Osteocyte (in vitro differentiated cells): ENCODE data around the gene IGF1R. TPM values are rescaled to one million over a fixed set of nuclear protein-coding genes. Genes with fewer than 3 reads are reported as not detected.

Experiments
- DNase-seq: peaks from one replicate; pipeline ENCODE4 v3.0.0; 2021; ENCODE audit warnings: mixed read lengths; ENCODE audit not compliant: unreplicated experiment; ENCODE audit errors: extremely low spot score
- H3K27ac Mint-ChIP-seq: one replicate; pipeline ENCODE4 v1.8.0; 2021; ENCODE audit warnings: mild to moderate bottlenecking, mixed read lengths; ENCODE audit not compliant: unreplicated experiment
- H3K27me3 Mint-ChIP-seq: one replicate; pipeline ENCODE4 v1.8.0; 2021; ENCODE audit warnings: mixed read lengths; ENCODE audit not compliant: unreplicated experiment
- H3K36me3 Mint-ChIP-seq: one replicate; pipeline ENCODE4 v1.8.0; 2021; ENCODE audit warnings: mixed read lengths; ENCODE audit not compliant: unreplicated experiment
- H3K4me1 Mint-ChIP-seq: one replicate; pipeline ENCODE4 v1.8.0; 2021; ENCODE audit warnings: mixed read lengths; ENCODE audit not compliant: unreplicated experiment
- H3K4me3 Mint-ChIP-seq: one replicate; pipeline ENCODE4 v1.8.0; 2021; ENCODE audit warnings: mild to moderate bottlenecking, moderate library complexity, mixed read lengths; ENCODE audit not compliant: unreplicated experiment
- H3K9me3 Mint-ChIP-seq: one replicate; pipeline ENCODE4 v1.8.0; 2021; ENCODE audit warnings: mixed read lengths; ENCODE audit not compliant: unreplicated experiment
- CTCF ChIP-seq: fragments of 200-600 bp; sonication (generic); IDR thresholded peaks from 2 replicates; pipeline ENCODE4 v1.5.0; 2021; ENCODE audit warnings: antibody characterized with exemption, mild to moderate bottlenecking, moderate library complexity
- total RNA-seq: library from RNA; stranded (reverse); gene quantifications from 2 replicates; pipeline ENCODE4 v1.2.1, GENCODE V29; 2021

The IGF1R gene
- total RNA-seq, 1 donor from 2014 or later, result 174 TPM

- Mint-ChIP-seq H3K36me3 (no peaks in the 10 kb centered on the region), H3K27ac (peak overlapping the region; percentile 95), H3K4me1 (peaks cover 66% of the 10 kb centered on the region), H3K9me3 (no peaks in the 10 kb centered on the region), H3K4me3 (peak overlapping the region; percentile 14), H3K27me3 (no peaks in the 10 kb centered on the region)
- no peak for DNase-seq
- TF ChIP-seq CTCF, result no peak
Measured at GRCh38 chr15:98728811-98729160, 80.4 kb downstream of the IGF1R start.

GRCh38 chr15:98729446-98730042, 81.2 kb downstream of the IGF1R start:
- DNase-seq, result no peak
- H3K9me3 Mint-ChIP-seq, result no peaks in the 10 kb centered on the region
- no peaks in the 10 kb centered on the region for H3K36me3 Mint-ChIP-seq
- TF ChIP-seq CTCF, result no peak
- peaks cover 66% of the 10 kb centered on the region for H3K4me1 Mint-ChIP-seq
- peak overlapping the region; percentile 95 for H3K27ac Mint-ChIP-seq
- no peaks in the 10 kb centered on the region for H3K27me3 Mint-ChIP-seq
- peak overlapping the region; percentile 24 for H3K4me3 Mint-ChIP-seq

- H3K36me3 Mint-ChIP-seq, result no peaks in the 10 kb centered on the region
- no peaks in the 10 kb centered on the region for H3K9me3 Mint-ChIP-seq
- no peaks in the 10 kb centered on the region for H3K27me3 Mint-ChIP-seq
- TF ChIP-seq CTCF, result no peak
- no peak overlapping the region for H3K4me3 Mint-ChIP-seq
- H3K27ac Mint-ChIP-seq, result no peak overlapping the region
- no peak for DNase-seq
- peaks cover 72% of the 10 kb centered on the region for H3K4me1 Mint-ChIP-seq
Measured at GRCh38 chr15:98730860-98731711, 82.7 kb downstream of the IGF1R start.

- no peak for DNase-seq
- Mint-ChIP-seq H3K27me3 (no peaks in the 10 kb centered on the region), H3K4me3 (no peak overlapping the region), H3K27ac (no peak overlapping the region), H3K4me1 (peaks cover 71% of the 10 kb centered on the region), H3K36me3 (no peaks in the 10 kb centered on the region), H3K9me3 (no peaks in the 10 kb centered on the region)
- TF ChIP-seq CTCF, result no peak
Measured at GRCh38 chr15:98731712-98732450, 83.5 kb downstream of the IGF1R start.

- DNase-seq, result no peak
- Mint-ChIP-seq H3K27me3 (no peaks in the 10 kb centered on the region), H3K4me3 (no peak overlapping the region), H3K4me1 (peaks cover 68% of the 10 kb centered on the region), H3K27ac (no peak overlapping the region), H3K36me3 (no peaks in the 10 kb centered on the region), H3K9me3 (no peaks in the 10 kb centered on the region)
- TF ChIP-seq CTCF, result no peak
Measured at GRCh38 chr15:98733098-98733497, 84.8 kb downstream of the IGF1R start.
